D341Med (cell line): ENCODE results near the gene NUP188.
A peak's percentile ranks its signal among the peaks of the same experiment; 100 is the strongest.

Experiments used
- DNase-seq: peaks from one replicate; pipeline ENCODE4 v3.0.0; 2012; ENCODE audit warnings: low spot score

The NUP188 gene

GRCh38 chr9:129007766-129008468 lies 60.4 kb downstream of the NUP188 start:
- peak; percentile 33 for DNase-seq

- no peak for DNase-seq
Measured at GRCh38 chr9:129008469-129008965, 61.0 kb downstream of the NUP188 start.

- no peak for DNase-seq
Measured at GRCh38 chr9:129008986-129009583, 61.6 kb downstream of the NUP188 start.

- DNase-seq, result peak; percentile 10
Measured at GRCh38 chr9:129009584-129010141, 62.2 kb downstream of the NUP188 start.

GRCh38 chr9:129010267-129010975 lies 62.9 kb downstream of the NUP188 start:
- DNase-seq, result peak; percentile 24

- DNase-seq, result no peak
Measured at GRCh38 chr9:129011170-129011569, 63.7 kb downstream of the NUP188 start.

GRCh38 chr9:129011761-129012181 lies 64.3 kb downstream of the NUP188 start:
- peak; percentile 73 for DNase-seq

- peak; percentile 15 for DNase-seq
Measured at GRCh38 chr9:129012343-129012742, 64.8 kb downstream of the NUP188 start.

- peak; percentile 25 for DNase-seq
Measured at GRCh38 chr9:129012893-129013448, 65.5 kb downstream of the NUP188 start.

- DNase-seq, result peak; percentile 25
Measured at GRCh38 chr9:129013674-129014073, 66.2 kb downstream of the NUP188 start.

- peak; percentile 8 for DNase-seq
Measured at GRCh38 chr9:129014124-129014523, 66.6 kb downstream of the NUP188 start.

- DNase-seq, result peak; percentile 7
Measured at GRCh38 chr9:129014608-129015007, 67.1 kb downstream of the NUP188 start.

- no peak for DNase-seq
Measured at GRCh38 chr9:129021091-129021490, 73.6 kb downstream of the NUP188 start.

- DNase-seq, result peak; percentile 18
Measured at GRCh38 chr9:129022037-129022436, 74.5 kb downstream of the NUP188 start.

GRCh38 chr9:129023036-129023907 lies 75.8 kb downstream of the NUP188 start:
- peak; percentile 36 for DNase-seq

GRCh38 chr9:129023908-129024233 lies 76.4 kb downstream of the NUP188 start:
- no peak for DNase-seq

GRCh38 chr9:129026442-129027223 lies 79.1 kb downstream of the NUP188 start:
- DNase-seq, result peak; percentile 64

GRCh38 chr9:129027224-129027684 lies 79.8 kb downstream of the NUP188 start:
- no peak for DNase-seq

GRCh38 chr9:129027685-129028191 lies 80.2 kb downstream of the NUP188 start:
- DNase-seq, result no peak
